ENCODE data around the gene NPLOC4. TPM values are rescaled to one million over a fixed set of nuclear protein-coding genes. Genes with fewer than 3 reads are reported as not detected.

The NPLOC4 gene
- total and polyA plus RNA-seq, 2 of the 13 experiments (the other 11 are each of a cell fraction or from before 2014, with no cell fraction given) = 57.0 to 97.0 TPM

GRCh38 chr17:81511804-81512561 lies 124.9 kb downstream of the NPLOC4 start (continued):
- no peak for TF ChIP-seq ZSCAN20 (CRISPR knock-in tag; IDR thresholded peaks at IDR 0.05; ENCODE audit: borderline replicate concordance)
- no peak for TF ChIP-seq XBP1 (CRISPR knock-in tag; IDR thresholded peaks at IDR 0.05)
- TF ChIP-seq NFE2L2 (IDR thresholded peaks at IDR 0.05; ENCODE audit: low read length) = no peak
- no peak for TF ChIP-seq ZNF253 (CRISPR knock-in tag; IDR thresholded peaks at IDR 0.05; ENCODE audit: borderline replicate concordance)
- no peak for TF ChIP-seq TFDP2 (CRISPR knock-in tag; IDR thresholded peaks at IDR 0.05)
- TF ChIP-seq RBM39 (IDR thresholded peaks at IDR 0.05; ENCODE audit: low read depth, low read length, poor library complexity, severe bottlenecking) = peak; percentile 69
- no peak for TF ChIP-seq HNF1B (CRISPR knock-in tag; IDR thresholded peaks at IDR 0.05)
- no peak for TF ChIP-seq TCF7 (IDR thresholded peaks at IDR 0.05; ENCODE audit: low read depth)
- no peak; the same call in 1 of the 2 replicates for TF ChIP-seq ZBTB7A (CRISPR knock-in tag; IDR thresholded peaks at IDR 0.05)
- TF ChIP-seq RELA (CRISPR knock-in tag; IDR thresholded peaks at IDR 0.05) = no peak
- no peak for TF ChIP-seq ZNF550 (CRISPR knock-in tag; IDR thresholded peaks at IDR 0.05; ENCODE audit: borderline replicate concordance)
- TF ChIP-seq, protein P1, sequence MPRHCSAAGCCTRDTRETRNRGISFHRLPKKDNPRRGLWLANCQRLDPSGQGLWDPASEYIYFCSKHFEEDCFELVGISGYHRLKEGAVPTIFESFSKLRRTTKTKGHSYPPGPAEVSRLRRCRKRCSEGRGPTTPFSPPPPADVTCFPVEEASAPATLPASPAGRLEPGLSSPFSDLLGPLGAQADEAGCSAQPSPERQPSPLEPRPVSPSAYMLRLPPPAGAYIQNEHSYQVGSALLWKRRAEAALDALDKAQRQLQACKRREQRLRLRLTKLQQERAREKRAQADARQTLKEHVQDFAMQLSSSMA (CRISPR knock-in tag; IDR thresholded peaks at IDR 0.05) = peak; percentile 32; the same call in 1 of the 2 replicates
- 0 out of 2 replicates have a peak, but pooled peaks have one; percentile 43 for TF ChIP-seq ZNF335 (CRISPR knock-in tag; IDR thresholded peaks at IDR 0.05)
- TF ChIP-seq, protein P2, sequence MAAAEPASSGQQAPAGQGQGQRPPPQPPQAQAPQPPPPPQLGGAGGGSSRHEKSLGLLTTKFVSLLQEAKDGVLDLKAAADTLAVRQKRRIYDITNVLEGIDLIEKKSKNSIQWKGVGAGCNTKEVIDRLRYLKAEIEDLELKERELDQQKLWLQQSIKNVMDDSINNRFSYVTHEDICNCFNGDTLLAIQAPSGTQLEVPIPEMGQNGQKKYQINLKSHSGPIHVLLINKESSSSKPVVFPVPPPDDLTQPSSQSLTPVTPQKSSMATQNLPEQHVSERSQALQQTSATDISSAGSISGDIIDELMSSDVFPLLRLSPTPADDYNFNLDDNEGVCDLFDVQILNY (CRISPR knock-in tag; conservative IDR thresholded peaks at IDR 0.05) = no peak; the same call in 1 of the 2 replicates
- TF ChIP-seq ZSCAN9 (CRISPR knock-in tag; IDR thresholded peaks at IDR 0.05; ENCODE audit: borderline replicate concordance) = no peak
- no peak for TF ChIP-seq SKI (IDR thresholded peaks at IDR 0.05; ENCODE audit: partially characterized antibody)
- no peak; the same call in 1 of the 2 replicates for TF ChIP-seq ZNF737 (CRISPR knock-in tag; IDR thresholded peaks at IDR 0.05; ENCODE audit: borderline replicate concordance)
- no peak; the same call in 1 of the 2 replicates for TF ChIP-seq ZMYM2 (CRISPR knock-in tag; IDR thresholded peaks at IDR 0.05)
- TF ChIP-seq, protein P3, sequence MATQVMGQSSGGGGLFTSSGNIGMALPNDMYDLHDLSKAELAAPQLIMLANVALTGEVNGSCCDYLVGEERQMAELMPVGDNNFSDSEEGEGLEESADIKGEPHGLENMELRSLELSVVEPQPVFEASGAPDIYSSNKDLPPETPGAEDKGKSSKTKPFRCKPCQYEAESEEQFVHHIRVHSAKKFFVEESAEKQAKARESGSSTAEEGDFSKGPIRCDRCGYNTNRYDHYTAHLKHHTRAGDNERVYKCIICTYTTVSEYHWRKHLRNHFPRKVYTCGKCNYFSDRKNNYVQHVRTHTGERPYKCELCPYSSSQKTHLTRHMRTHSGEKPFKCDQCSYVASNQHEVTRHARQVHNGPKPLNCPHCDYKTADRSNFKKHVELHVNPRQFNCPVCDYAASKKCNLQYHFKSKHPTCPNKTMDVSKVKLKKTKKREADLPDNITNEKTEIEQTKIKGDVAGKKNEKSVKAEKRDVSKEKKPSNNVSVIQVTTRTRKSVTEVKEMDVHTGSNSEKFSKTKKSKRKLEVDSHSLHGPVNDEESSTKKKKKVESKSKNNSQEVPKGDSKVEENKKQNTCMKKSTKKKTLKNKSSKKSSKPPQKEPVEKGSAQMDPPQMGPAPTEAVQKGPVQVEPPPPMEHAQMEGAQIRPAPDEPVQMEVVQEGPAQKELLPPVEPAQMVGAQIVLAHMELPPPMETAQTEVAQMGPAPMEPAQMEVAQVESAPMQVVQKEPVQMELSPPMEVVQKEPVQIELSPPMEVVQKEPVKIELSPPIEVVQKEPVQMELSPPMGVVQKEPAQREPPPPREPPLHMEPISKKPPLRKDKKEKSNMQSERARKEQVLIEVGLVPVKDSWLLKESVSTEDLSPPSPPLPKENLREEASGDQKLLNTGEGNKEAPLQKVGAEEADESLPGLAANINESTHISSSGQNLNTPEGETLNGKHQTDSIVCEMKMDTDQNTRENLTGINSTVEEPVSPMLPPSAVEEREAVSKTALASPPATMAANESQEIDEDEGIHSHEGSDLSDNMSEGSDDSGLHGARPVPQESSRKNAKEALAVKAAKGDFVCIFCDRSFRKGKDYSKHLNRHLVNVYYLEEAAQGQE (IDR thresholded peaks at IDR 0.05; ENCODE audit: borderline replicate concordance in 1 of 2, low read depth in 1 of 2, low read length in 2 of 2) = no peak
- TF ChIP-seq HOXA3 (CRISPR knock-in tag; IDR thresholded peaks at IDR 0.05) = no peak; the same call in none of the 2 replicates
- no peak for TF ChIP-seq ZNF34 (CRISPR knock-in tag; IDR thresholded peaks at IDR 0.05; ENCODE audit: borderline replicate concordance)
- TF ChIP-seq CC2D1A (CRISPR knock-in tag; IDR thresholded peaks at IDR 0.05) = no peak

Data from HepG2 (cell line).